Breast epithelium (tissue), 3 donors: ENCODE results near the gene PARP15.

ENCODE experiments used
- POLR2A ChIP-seq: fragments of 450-650 bp; IDR thresholded peaks from one replicate; pipeline ENCODE4 v1.6.1; 2016; ENCODE audit warnings: antibody characterized with exemption, mild to moderate bottlenecking, moderate library complexity
- POLR2AphosphoS5 ChIP-seq, 3 donors: sonication (generic); formaldehyde crosslinking; IDR thresholded peaks; one replicate each; pipeline ENCODE4 v1.6.1; 2017; ENCODE audit warnings: antibody characterized with exemption in 3 of 3
- TF ChIP-seq, protein P1 (sequence below), 3 donors: fragments of 450-650 bp; IDR thresholded peaks; one replicate each; pipeline ENCODE4 v1.5.1; 2016 to 2017; ENCODE audit warnings: antibody characterized with exemption in 3 of 3, mild to moderate bottlenecking in 3 of 3, moderate library complexity in 3 of 3

DNA sequence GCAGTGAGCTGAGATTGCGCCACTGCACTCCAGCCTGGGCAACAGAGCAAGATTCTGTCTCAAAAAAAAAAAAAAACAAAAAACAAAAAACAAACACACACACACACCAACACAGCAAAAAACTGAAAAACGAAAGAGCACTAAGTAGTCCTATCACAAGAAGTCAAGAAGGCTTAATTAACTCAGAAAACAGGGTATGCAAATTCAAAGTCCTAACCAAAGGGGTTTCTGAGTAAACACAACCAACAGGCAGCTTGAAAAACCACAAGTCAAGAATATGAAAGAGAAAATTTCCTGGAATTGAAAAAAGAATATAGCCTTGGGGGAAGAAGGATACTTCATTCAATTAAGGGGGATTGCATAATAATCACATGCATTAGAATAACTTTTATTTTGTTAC is 65.5 kb downstream of the PARP15 start:
- TF ChIP-seq, protein P1, sequence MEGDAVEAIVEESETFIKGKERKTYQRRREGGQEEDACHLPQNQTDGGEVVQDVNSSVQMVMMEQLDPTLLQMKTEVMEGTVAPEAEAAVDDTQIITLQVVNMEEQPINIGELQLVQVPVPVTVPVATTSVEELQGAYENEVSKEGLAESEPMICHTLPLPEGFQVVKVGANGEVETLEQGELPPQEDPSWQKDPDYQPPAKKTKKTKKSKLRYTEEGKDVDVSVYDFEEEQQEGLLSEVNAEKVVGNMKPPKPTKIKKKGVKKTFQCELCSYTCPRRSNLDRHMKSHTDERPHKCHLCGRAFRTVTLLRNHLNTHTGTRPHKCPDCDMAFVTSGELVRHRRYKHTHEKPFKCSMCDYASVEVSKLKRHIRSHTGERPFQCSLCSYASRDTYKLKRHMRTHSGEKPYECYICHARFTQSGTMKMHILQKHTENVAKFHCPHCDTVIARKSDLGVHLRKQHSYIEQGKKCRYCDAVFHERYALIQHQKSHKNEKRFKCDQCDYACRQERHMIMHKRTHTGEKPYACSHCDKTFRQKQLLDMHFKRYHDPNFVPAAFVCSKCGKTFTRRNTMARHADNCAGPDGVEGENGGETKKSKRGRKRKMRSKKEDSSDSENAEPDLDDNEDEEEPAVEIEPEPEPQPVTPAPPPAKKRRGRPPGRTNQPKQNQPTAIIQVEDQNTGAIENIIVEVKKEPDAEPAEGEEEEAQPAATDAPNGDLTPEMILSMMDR (IDR thresholded peaks at IDR 0.05) = no peak
- TF ChIP-seq POLR2AphosphoS5 (IDR thresholded peaks at IDR 0.05) (no peak), POLR2A (no peak)
